Measurements from ENCODE around the gene EML5. TPM values are rescaled to one million over a fixed set of nuclear protein-coding genes. Genes with fewer than 3 reads are reported as not detected.

The EML5 gene
- total and polyA plus RNA-seq, 8 donors: 1.1 to 2.3 (median 1.8) TPM

GRCh38 chr14:88688386-88688785 is 104.4 kb downstream of the EML5 start:
- H3K36me3 ChIP-seq: no peaks in the 10 kb centered on the region
- DNase-seq (no peak), ATAC-seq (no peak)
- no peak overlapping the region for H3K4me3 ChIP-seq
- no peaks in the 10 kb centered on the region for H3K9me3 ChIP-seq
- no peaks in the 10 kb centered on the region for H3K4me1 ChIP-seq
- no peaks in the 10 kb centered on the region for H3K27me3 ChIP-seq
- TF ChIP-seq, protein P1, sequence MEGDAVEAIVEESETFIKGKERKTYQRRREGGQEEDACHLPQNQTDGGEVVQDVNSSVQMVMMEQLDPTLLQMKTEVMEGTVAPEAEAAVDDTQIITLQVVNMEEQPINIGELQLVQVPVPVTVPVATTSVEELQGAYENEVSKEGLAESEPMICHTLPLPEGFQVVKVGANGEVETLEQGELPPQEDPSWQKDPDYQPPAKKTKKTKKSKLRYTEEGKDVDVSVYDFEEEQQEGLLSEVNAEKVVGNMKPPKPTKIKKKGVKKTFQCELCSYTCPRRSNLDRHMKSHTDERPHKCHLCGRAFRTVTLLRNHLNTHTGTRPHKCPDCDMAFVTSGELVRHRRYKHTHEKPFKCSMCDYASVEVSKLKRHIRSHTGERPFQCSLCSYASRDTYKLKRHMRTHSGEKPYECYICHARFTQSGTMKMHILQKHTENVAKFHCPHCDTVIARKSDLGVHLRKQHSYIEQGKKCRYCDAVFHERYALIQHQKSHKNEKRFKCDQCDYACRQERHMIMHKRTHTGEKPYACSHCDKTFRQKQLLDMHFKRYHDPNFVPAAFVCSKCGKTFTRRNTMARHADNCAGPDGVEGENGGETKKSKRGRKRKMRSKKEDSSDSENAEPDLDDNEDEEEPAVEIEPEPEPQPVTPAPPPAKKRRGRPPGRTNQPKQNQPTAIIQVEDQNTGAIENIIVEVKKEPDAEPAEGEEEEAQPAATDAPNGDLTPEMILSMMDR (IDR thresholded peaks at IDR 0.05): no peak
- H3K27ac ChIP-seq: no peak overlapping the region
- intact Hi-C loops (cut with DNase I): no loop called here

DNA sequence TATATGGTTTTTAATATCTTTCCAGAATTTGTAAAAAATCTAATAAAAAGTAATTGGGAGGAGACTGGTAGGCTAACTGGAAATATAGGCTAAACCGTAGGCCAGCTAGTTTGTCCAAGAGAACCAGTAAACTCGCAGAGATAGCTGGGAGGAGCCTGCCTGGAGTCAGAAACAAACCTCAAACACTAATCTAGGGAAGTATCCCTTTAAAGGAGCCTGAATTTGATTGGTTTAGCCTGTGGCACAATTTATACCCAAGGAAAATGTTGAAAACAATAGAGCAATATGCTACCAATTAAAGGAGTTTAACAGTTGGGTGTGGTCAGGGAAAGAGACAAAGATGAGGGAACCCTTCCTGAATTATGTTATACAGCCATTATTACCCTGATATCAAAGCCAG is 109.6 kb downstream of the EML5 start:
- DNase-seq (no peak), ATAC-seq (no peak)
- intact Hi-C loops (cut with DNase I): no loop called here
- H3K27me3 ChIP-seq: no peaks in the 10 kb centered on the region
- TF ChIP-seq, protein P1 (IDR thresholded peaks at IDR 0.05): no peak
- no peaks in the 10 kb centered on the region for H3K9me3 ChIP-seq
- H3K27ac ChIP-seq: no peak overlapping the region
- H3K4me3 ChIP-seq: no peak overlapping the region
- H3K36me3 ChIP-seq: no peaks in the 10 kb centered on the region
- no peaks in the 10 kb centered on the region for H3K4me1 ChIP-seq

GRCh38 chr14:88682495-88683114 is 110.1 kb downstream of the EML5 start:
- Histone ChIP-seq H3K27me3 (no peaks in the 10 kb centered on the region), H3K4me1 (no peaks in the 10 kb centered on the region), H3K9me3 (no peaks in the 10 kb centered on the region), H3K27ac (no peak overlapping the region), H3K36me3 (no peaks in the 10 kb centered on the region), H3K4me3 (no peak overlapping the region)
- intact Hi-C loops (cut with DNase I): no loop called here
- TF ChIP-seq, protein P1 (IDR thresholded peaks at IDR 0.05): no peak
- no peak for DNase-seq
- no peak for ATAC-seq

- ATAC-seq: no peak
- intact Hi-C loops (cut with DNase I): no loop called here
- Histone ChIP-seq H3K4me3 (no peak overlapping the region), H3K9me3 (no peaks in the 10 kb centered on the region), H3K4me1 (no peaks in the 10 kb centered on the region), H3K27ac (no peak overlapping the region), H3K36me3 (no peaks in the 10 kb centered on the region), H3K27me3 (no peaks in the 10 kb centered on the region)
- no peak for DNase-seq
- TF ChIP-seq, protein P1 (IDR thresholded peaks at IDR 0.05): no peak
Measured at GRCh38 chr14:88681755-88682494, 110.8 kb downstream of the EML5 start.

GRCh38 chr14:88669346-88669745 is 123.4 kb downstream of the EML5 start:
- TF ChIP-seq, protein P1 (IDR thresholded peaks at IDR 0.05): no peak
- Histone ChIP-seq H3K9me3 (no peaks in the 10 kb centered on the region), H3K4me1 (peaks cover 0 to 3% of the 10 kb centered on the region in 2 donors), H3K4me3 (no peak overlapping the region), H3K27ac (no peak overlapping the region), H3K27me3 (no peaks in the 10 kb centered on the region), H3K36me3 (no peaks in the 10 kb centered on the region)
- no peak for DNase-seq
- no peak for ATAC-seq
- intact Hi-C loops (cut with DNase I): no loop called here
